HL-60 (cell line): ENCODE data around the gene NPC1.

Source experiments
- DNase-seq, 2 experiments: peaks; one replicate each; pipeline ENCODE4 v3.0.0-alpha.2; 2010 to 2020; ENCODE audit warnings: low read depth in 1 of 2, low spot score in 1 of 2
- H3K27ac ChIP-seq: fragments of 250-450 bp; sonication (Bioruptor Pico); replicated peaks from 2 replicates; pipeline ENCODE4 v1.5.1; 2020; ENCODE audit warnings: mild to moderate bottlenecking, moderate library complexity
- H3K27me3 ChIP-seq: fragments of 250-450 bp; sonication (Bioruptor Pico); 2 replicates; pipeline ENCODE4 v1.5.1; 2021; ENCODE audit warnings: mild to moderate bottlenecking, moderate library complexity; ENCODE audit not compliant: insufficient read depth, poor library complexity, severe bottlenecking
- H3K4me3 ChIP-seq: replicated peaks from 2 replicates; pipeline ENCODE4 v1.5.1; 2011; ENCODE audit warnings: mild to moderate bottlenecking, control low read depth, low read length; ENCODE audit not compliant: insufficient read depth
- CTCF ChIP-seq: IDR thresholded peaks from one replicate; pipeline ENCODE4 v1.5.1; 2011; ENCODE audit warnings: low read length, control low read depth, inconsistent platforms; ENCODE audit not compliant: insufficient read depth
- GABPA ChIP-seq: IDR thresholded peaks from 2 replicates; pipeline ENCODE4 v1.6.1; 2012; ENCODE audit warnings: low read depth
- POLR2AphosphoS5 ChIP-seq: IDR thresholded peaks from 2 replicates; pipeline ENCODE4 v1.6.1; 2012; ENCODE audit warnings: low read depth
- REST ChIP-seq: IDR thresholded peaks from 2 replicates; pipeline ENCODE4 v1.6.1; 2012; ENCODE audit warnings: low read depth; ENCODE audit not compliant: insufficient replicate concordance
- SPI1 ChIP-seq: IDR thresholded peaks from 2 replicates; pipeline ENCODE4 v1.6.1; 2012; ENCODE audit warnings: low read depth, mild to moderate bottlenecking, borderline replicate concordance

Gene NPC1

GRCh38 chr18:23596183-23596582 lies 9.9 kb upstream of the NPC1 start:
- peak; percentile 26 to 39 for DNase-seq
- H3K27me3 ChIP-seq: no peaks in the 10 kb centered on the region
- TF ChIP-seq SPI1: peak; percentile 31; the same call in 1 of the 2 replicates
- no peak for TF ChIP-seq CTCF
- TF ChIP-seq POLR2AphosphoS5: no peak
- TF ChIP-seq REST: no peak
- H3K4me3 ChIP-seq: no peak overlapping the region
- H3K27ac ChIP-seq: no peak overlapping the region

GRCh38 chr18:23595591-23595990 lies 9.3 kb upstream of the NPC1 start:
- no peak for DNase-seq
- H3K27ac ChIP-seq: no peak overlapping the region
- no peak overlapping the region for H3K4me3 ChIP-seq
- H3K27me3 ChIP-seq: no peaks in the 10 kb centered on the region
- TF ChIP-seq REST (no peak), POLR2AphosphoS5 (no peak), CTCF (no peak), SPI1 (no peak), GABPA (no peak)

GRCh38 chr18:23593720-23594119 lies 7.4 kb upstream of the NPC1 start:
- H3K27ac ChIP-seq: no peak overlapping the region
- H3K27me3 ChIP-seq: no peaks in the 10 kb centered on the region
- TF ChIP-seq SPI1 (no peak), POLR2AphosphoS5 (no peak), REST (no peak), CTCF (no peak), GABPA (no peak)
- no peak overlapping the region for H3K4me3 ChIP-seq
- peak in 1 of 2 experiments; percentile 33 for DNase-seq
